K562 (cell line): ENCODE measurements around the gene CHRND.

Source experiments
- MAX ChIP-seq: sonication (generic); formaldehyde crosslinking; IDR thresholded peaks from 2 replicates; pipeline ENCODE4 v1.9.0; 2022; ENCODE audit warnings: mild to moderate bottlenecking, missing genetic modification reagents
- NUFIP1 ChIP-seq: fragments of 450-650 bp; IDR thresholded peaks from 2 replicates; pipeline ENCODE4 v1.6.1; 2018; ENCODE audit not compliant: partially characterized antibody
- SPI1 ChIP-seq: IDR thresholded peaks from 2 replicates; pipeline ENCODE4 v1.6.1; 2011; ENCODE audit warnings: low read depth, low read length, control low read depth, borderline replicate concordance
- TF ChIP-seq, protein P1 (sequence below), 3 experiments: IDR thresholded peaks in 2 of 3; conservative IDR thresholded peaks in 1 of 3; 2 replicates each; pipeline ENCODE4 v1.5.1; 2011 to 2012; ENCODE audit warnings: low read length in 3 of 3, mild to moderate bottlenecking in 3 of 3, control low read depth in 2 of 3, improper control_type of control experiment in 1 of 3, inconsistent platforms in 1 of 3, low read depth in 1 of 3, mixed read lengths in 1 of 3, moderate library complexity in 1 of 3; ENCODE audit not compliant: insufficient read depth in 2 of 3

- TF ChIP-seq MAX (CRISPR knock-in tag): no peak
- TF ChIP-seq SPI1: no peak
- TF ChIP-seq, protein P1, sequence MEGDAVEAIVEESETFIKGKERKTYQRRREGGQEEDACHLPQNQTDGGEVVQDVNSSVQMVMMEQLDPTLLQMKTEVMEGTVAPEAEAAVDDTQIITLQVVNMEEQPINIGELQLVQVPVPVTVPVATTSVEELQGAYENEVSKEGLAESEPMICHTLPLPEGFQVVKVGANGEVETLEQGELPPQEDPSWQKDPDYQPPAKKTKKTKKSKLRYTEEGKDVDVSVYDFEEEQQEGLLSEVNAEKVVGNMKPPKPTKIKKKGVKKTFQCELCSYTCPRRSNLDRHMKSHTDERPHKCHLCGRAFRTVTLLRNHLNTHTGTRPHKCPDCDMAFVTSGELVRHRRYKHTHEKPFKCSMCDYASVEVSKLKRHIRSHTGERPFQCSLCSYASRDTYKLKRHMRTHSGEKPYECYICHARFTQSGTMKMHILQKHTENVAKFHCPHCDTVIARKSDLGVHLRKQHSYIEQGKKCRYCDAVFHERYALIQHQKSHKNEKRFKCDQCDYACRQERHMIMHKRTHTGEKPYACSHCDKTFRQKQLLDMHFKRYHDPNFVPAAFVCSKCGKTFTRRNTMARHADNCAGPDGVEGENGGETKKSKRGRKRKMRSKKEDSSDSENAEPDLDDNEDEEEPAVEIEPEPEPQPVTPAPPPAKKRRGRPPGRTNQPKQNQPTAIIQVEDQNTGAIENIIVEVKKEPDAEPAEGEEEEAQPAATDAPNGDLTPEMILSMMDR (IDR thresholded peaks at IDR 0.05 in 2 of 3, conservative IDR thresholded peaks at IDR 0.05 in 1 of 3; ENCODE audit: insufficient read depth in 2 of 3, low read depth in 1 of 3, low read length in 3 of 3): no peak
- TF ChIP-seq NUFIP1: no peak
Measured at GRCh38 chr2:232525199-232525598, 761 bp upstream of the CHRND start.
